ENCODE results near the gene TMEM39A.

TMEM39A gene

DNA sequence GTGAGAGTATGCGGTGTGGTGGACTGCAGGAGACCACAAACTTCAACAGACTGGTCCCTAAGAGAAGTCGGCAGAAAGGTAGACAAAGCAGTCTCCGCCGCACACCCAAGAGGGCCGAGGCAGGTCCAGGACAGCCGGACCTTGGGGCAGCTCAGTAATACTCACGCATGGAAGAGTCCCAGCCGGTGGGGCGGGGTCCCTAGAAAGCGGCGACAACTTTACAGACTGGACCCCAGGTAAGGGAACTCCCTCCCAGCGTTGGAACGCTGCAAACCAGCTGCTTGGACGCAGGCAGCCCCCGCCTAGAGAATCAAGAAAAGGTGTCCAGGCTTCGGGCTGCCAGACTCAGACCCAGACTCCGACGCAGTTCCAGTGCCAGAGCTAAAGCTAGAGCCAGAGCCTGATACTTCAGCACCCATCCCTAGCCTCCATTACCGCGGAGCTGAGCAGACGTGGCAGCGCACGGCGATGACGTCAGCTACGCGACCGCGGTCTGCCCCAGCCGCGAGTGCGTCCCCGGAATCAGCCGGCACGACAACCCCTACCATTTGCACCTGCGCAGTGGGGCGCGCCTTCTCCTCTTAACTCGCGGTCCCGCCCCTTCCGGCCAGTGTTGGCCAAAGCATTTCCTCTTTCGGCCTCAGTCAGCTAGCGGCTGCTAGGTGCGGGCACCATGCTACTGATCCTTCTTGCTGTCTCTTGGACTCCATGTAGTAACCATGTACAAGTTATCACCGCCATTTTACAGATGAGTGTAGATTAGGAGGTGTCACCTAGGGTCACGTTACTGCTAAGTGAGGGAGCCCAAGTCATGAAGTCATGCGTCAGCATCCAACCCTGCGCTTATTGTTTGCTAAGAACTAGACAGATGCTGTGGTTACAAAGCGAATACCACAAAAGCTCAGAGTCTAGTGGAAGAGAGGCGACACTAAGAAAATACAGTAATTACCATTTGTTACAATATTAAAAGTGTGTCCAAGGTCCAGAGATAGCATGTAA, at the start of gene TMEM39A:
TSS of gene TMEM39A (minus strand) at position 445 of the 999 bp plus-strand sequence. CDS start 1,541 bp downstream, outside the sequence.
- peak; percentile 99 for DNase-seq (ENCODE audit: low read depth)

DNA sequence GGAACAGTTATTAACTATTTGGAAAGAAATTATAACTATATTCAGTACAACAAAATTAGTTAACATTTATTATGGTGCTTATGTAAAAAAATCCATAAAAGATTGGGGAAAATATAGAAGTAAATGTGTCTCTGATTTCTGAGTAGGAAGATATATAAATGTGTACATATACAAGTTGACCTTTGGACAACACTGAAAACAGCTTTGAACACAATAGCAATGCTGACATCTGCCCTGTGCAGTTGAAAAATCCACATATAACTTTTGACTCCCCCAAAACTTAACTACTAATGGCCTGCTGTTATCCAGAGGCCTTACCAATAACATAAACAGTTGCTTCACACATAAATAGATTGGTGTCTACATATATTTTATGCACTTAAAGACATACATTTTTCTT, 47.3 kb upstream of the TMEM39A start:
- no peak for DNase-seq (ENCODE audit: low read depth)

GRCh38 chr3:119508172-119508845, 44.9 kb upstream of the TMEM39A start:
- DNase-seq (ENCODE audit: low read depth), result no peak

DNA sequence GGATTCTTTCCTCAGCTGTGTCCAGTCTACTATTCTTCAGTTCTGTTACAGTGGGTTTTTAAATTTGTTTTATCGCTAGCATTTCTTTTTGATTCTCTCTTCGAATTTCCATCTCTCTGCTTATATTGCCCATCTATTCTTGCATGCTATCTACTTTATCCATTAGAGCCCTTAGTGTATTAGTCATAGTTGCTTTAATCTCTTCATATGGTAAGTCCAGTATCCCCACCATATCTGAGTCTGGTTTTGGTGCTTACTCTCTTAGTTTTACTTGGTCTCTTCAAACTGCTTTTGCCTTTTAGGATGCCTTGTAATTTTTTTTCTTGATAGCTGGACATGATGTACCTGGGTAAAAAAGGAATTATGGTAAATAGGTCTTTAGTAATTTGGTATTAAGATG, 44.0 kb upstream of the TMEM39A start:
- no peak for DNase-seq (ENCODE audit: low read depth)

- DNase-seq (ENCODE audit: low read depth), result no peak
Observed at GRCh38 chr3:119506631-119507030, 43.2 kb upstream of the TMEM39A start.

DNA sequence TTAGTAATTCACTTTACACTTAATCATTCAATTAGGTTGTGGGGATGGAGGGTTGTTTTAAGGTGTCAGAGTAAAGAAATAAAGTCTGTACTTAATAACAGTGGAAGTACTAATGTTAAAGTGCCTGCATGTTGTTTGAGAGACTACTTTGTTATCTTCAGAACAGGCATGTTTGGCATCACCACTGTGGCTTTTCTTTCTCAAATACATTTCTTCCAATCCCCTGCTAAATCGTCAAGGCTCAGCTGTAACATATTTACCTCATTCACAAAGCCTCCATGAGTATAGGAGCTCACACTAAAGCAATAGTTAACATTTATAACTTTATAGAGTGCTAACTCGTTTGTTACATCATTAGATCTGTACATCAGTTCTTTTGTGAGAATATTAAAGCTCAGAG, 37.5 kb upstream of the TMEM39A start:
- no peak for DNase-seq (ENCODE audit: low read depth)

GRCh38 chr3:119500265-119500664, 36.9 kb upstream of the TMEM39A start:
- no peak for DNase-seq (ENCODE audit: low read depth)

- peak; percentile 97 for DNase-seq (ENCODE audit: low read depth)
Observed at GRCh38 chr3:119498186-119499011, 35.0 kb upstream of the TMEM39A start, which contains the start of gene TIMMDC1. Gene TIMMDC1, plus strand, starts transcription at chr3:119498547. Its CDS starts 187 bp downstream, at chr3:119498734.

- DNase-seq (ENCODE audit: low read depth), result peak; percentile 43
Observed at GRCh38 chr3:119497820-119498185, 34.4 kb upstream of the TMEM39A start.

- DNase-seq (ENCODE audit: low read depth), result peak; percentile 37
Observed at GRCh38 chr3:119494597-119494996, 31.2 kb upstream of the TMEM39A start.

- no peak for DNase-seq (ENCODE audit: low read depth)
Observed at GRCh38 chr3:119492810-119493209, 29.4 kb upstream of the TMEM39A start.

DNA sequence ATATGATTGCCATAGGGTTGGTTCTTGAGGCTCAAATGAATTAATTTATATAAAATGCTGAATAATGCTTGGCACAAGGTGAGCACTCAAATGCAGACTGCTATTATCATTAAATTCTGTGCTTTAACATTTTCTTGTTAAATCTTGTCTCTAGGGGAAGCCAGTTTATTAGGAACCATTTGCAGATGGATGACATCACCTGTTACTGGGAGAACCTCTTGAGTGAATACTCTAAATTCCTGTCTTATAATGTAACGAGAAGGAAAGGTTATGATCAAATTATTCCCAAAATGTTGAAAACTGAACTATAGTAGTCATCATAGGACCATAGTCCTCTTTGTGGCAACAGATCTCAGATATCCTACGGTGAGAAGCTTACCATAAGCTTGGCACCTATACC, 28.7 kb upstream of the TMEM39A start:
- DNase-seq (ENCODE audit: low read depth), result no peak

DNA sequence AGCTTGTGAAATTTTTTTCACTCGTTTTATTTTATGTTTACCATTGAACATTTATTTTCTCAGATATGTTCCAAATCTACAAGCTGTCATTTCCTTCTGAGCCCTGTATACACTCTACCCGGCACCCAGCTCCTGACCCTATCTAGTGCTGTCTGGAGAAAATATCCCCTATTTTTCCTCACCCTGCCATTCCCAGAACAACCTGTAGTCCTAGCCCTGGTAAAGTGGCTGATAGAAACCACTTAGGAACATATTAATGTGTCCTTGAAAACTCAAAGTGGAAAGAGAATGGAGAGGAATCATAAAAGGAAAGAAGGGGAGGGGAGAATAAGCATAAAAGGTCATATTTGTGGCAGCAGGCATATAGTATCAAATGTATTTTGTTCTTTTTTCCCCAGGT, 26.7 kb upstream of the TMEM39A start:
- peak; percentile 10 for DNase-seq (ENCODE audit: low read depth)

- DNase-seq (ENCODE audit: low read depth), result no peak
Observed at GRCh38 chr3:119485563-119485962, 22.1 kb upstream of the TMEM39A start.

DNA sequence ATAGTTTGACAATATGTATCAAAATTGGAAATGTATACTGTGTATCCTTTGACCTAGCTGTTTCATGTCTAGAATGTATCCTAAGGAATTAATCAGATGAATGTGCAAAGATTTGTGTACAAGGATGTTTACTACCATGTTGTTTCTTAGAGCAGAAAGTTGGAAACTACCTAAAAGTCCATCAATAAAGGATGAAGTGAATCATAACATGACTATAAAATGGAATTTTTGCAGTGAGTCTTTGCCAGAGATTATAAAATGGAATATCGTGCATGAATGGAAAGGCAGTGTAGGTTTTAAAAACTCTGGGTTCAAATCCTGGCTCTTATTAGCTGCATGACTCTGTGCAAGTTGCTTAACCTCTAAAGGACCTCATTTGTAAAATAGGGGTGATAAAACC, 19.7 kb upstream of the TMEM39A start:
- DNase-seq (ENCODE audit: low read depth), result no peak

DNA sequence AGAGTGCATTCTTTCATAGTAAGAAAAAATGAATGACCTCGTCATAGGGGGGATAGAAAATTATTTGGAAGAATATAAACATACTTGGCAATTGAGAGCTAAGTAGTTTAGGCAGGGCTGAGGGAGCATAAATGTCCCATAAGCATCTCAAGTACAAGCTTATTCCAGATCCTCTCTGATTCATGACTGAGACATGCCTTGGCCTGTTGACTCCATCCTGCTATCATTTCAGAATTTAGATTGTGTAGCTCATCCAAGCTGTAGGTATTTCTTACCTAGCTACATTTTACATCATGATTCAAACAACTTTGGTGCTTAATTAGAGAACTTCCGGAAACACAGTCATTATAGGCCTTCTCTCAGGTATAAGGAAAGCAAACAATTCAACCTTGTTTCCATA, 17.7 kb upstream of the TMEM39A start:
- DNase-seq (ENCODE audit: low read depth), result no peak

GRCh38 chr3:119470866-119471265, 7.5 kb upstream of the TMEM39A start:
- no peak for DNase-seq (ENCODE audit: low read depth)

- peak; percentile 56 for DNase-seq (ENCODE audit: low read depth)
Observed at GRCh38 chr3:119469418-119470189, 6.2 kb upstream of the TMEM39A start.

- no peak for DNase-seq (ENCODE audit: low read depth)
Observed at GRCh38 chr3:119468041-119468440, 4.6 kb upstream of the TMEM39A start.

GRCh38 chr3:119457246-119457645, 6.2 kb downstream of the TMEM39A start:
- no peak for DNase-seq (ENCODE audit: low read depth)

DNA sequence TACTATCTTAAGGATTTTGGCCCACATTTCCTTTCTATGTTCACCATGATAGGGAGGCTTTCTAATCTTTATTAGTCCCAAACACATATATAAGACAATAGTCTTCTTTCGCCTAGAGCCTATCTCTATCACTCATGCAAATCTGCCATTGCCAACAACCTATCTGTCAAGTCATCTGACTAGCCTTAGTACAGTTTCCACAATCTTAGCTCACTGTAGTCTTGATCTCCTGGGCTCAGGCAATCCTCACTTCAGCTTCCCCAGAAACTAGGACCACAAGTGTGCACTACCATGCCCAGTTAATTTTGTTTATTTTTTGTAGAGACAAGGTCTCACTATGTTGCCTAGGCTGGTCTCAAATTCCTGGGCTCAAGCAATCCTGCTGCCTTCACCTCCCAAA, 6.9 kb downstream of the TMEM39A start:
- no peak for DNase-seq (ENCODE audit: low read depth)
